ELF-1 (cell line): Measurements from ENCODE around the gene ANKRD24.
"Not testable (repeated sequence)": the region's sequence is repeated elsewhere in the genome, so short reads cannot be mapped to it uniquely, and the experiment has no call there.

Experiments used
- DNase-seq: peaks from one replicate; pipeline ENCODE4 v3.0.0-alpha.2; 2016; ENCODE audit warnings: low read depth, low spot score

ANKRD24 gene

DNA sequence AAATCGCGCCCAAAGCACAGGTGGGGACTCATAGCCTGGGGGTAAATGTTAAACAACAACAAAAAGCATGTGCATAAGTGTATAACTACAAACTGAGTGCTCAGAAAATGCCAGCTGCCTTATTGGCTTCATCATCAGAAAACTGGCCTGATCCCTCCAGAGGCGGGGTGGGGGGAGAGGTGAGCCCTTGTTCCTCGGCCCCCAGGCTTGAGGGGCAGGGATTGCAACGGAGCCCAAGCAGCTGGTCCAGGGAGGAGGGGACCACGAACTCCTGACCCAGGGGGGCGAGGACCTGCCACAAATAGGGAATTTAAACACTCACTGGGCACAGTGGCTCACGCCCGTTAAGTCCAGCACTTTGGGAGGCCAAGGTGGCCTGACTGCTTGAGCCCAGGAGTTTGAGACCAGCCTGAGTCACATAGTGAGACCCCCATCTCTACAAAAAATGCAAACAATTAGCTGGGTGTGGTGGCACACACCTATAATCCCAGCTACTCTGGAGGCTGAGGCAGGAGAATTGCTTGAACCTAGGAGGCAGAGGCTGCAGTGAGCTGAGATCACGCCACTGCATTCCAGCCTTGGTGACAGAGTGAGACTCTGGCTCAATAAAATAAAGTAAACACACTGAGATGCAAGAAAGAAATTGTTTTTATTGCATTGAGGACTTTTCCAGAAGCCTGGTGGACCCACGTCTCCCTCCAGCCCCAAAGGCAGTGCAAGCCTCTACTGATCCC lies 8.8 kb upstream of the ANKRD24 start:
- DNase-seq: no peak

- DNase-seq: no peak
These were observed 8.1 kb upstream of the ANKRD24 start for GRCh38 chr19:4174213-4174894.

DNA sequence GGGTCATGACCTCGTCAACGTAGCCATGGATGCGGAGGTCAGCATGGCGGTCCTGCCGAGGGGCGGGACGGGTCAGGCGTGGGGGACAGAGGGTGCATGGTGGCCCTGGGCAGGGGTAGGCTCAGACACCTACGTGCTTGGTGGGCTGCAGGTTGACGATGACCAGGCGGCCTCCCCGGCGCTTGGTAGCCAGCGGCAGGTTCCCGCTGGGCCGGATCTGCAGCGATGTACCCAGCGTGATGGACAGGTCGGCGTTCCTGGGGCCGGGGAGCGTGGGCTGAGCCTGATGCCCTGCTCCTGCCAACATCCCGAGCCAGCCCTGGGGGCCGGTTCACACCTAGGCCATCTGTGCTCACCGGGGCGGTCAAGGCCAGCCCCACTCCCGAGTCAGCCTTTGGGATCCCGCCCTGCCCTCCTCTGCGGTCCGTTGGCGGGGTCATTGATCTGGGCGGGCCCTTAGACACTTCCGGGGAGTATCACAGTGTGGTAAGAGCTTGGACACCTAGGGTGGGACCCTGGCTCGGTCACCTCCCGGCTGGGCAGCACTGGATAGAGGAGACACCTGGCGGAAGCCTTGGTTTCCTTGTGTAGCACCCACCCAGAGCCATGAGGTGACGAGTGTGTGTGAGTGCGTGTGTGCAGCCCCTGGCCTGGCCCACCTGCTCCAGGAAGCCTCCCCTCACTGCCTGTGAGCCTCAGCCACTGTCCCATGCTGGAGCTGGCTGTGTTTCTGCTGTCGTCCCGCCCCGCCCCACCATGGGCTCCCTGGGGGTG lies 7.4 kb upstream of the ANKRD24 start:
- DNase-seq: no peak

GRCh38 chr19:4175669-4175931 lies 6.9 kb upstream of the ANKRD24 start:
- DNase-seq: no peak

GRCh38 chr19:4177146-4177545 lies 5.3 kb upstream of the ANKRD24 start:
- DNase-seq: no peak

DNA sequence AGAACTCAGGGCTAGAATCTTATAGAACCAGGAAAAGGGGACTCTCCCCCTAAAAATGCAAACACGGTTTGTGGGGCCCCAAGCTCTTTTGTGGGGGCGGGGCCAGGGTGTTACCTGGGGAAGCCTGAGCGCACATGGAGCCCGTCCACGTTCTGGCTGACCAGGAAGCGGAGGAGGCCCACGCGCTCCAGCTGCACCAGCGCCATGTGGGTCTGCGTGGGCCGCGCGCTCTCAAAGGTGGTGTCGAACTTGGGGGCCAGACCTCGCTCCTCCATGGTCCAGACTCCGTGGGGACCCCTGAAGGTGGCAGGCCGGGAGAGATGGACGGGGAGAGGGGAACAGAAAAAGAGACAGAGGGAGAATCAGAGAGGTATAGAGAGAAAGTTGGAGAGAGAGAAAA lies 3.5 kb upstream of the ANKRD24 start:
- DNase-seq: no peak

- no peak for DNase-seq
These were observed 1.4 kb upstream of the ANKRD24 start for GRCh38 chr19:4181053-4181508.

DNA sequence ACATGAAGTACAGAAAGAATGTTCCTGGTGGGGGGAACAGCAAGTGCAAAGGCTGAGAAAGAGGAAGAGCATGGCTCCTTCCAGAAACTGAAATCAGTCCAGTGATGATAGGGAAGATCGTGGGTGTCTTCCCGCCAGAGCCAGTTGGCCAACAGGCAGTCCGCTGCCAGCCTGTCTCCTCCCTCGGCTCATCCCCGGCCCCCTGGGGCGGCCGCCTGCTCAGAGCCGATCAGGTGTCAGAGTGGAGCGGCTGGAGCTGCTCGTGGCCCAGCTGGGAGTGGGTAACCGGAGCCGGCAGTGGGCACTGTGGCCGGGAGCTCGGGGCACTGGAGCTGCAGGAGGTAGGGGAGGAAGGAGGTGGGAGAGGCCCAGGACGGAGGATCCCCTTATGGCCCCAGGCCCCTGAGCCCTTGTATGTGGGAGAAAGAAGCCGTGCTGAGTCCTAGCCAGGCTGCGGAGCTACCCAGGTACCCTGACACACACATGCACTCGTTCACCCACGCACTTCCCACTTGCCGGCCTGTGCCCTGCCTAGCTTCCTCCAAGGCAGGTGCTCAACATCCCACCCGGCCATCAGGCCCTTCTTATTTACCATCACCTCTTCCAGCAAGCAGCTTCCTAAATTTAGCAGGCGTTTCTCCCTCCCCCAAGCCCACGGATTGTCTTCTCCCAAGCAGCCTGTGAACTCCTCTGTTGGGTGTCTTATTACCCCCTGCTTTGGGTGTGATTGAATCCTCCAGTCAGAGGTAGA lies 1.7 kb downstream of the ANKRD24 start:
- DNase-seq: no peak

GRCh38 chr19:4184718-4185352 lies 2.3 kb downstream of the ANKRD24 start:
- no peak for DNase-seq

GRCh38 chr19:4185413-4186086 lies 3.1 kb downstream of the ANKRD24 start:
- no peak for DNase-seq

GRCh38 chr19:4186087-4186993 lies 3.9 kb downstream of the ANKRD24 start:
- DNase-seq: peak; percentile 93

DNA sequence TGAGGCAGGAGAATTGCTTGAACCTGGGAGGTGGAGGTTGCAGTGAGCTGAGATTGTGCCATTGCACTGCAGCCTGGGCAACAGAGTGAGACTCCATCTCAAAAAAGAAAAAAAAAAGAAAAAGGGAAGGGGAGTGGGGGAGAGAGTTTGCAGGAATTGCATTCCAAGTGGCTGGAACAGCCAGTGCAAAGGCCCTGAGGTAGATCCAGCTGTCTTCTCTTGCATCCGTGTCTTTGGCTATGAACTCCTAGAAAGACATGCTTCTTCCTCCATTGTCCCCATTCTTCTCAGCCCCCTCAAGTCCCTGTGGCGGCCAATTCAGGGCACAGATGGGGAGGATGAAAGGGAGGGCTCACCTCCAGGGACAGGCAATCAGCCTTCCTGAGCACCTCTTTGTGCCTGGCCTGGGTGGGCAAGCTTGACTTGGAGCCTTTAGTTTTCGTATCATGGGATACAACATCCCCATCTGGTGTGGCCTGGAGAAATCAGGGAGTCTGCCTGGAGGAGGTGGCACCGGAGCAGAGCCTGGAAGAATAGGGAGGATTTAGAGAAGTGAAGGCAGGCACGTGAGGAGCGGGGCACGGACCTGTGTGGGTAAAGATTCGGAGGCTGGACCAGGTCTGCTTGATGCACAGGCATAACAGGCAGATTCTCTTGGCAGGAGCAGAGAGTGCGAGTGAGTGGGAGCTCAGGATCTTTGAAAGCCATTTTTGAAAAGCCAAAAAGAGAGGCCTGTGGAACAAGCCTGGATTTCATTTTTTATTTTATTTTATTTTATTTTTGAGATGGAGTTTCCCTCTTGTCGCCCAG lies 5.0 kb downstream of the ANKRD24 start:
- no peak for DNase-seq

DNA sequence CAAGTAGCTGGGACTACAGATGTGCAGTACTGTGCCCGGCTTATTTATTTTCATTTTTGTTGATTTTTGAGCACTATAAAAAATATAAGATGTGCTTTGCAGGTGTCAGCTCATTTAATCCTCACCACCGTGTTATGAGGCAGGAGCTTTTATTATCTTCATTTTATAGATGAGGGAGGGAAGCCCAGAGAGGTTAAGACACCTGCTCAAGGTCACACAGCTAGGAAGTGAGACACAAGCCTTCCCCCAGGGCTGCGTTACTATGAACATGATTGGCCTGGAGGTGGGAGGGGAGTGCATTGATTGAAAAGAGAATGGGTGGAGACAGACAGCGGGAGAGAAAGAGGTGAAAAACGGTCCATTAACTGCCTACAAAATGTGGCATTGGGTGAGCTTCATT lies 7.2 kb downstream of the ANKRD24 start:
- DNase-seq: no peak

DNA sequence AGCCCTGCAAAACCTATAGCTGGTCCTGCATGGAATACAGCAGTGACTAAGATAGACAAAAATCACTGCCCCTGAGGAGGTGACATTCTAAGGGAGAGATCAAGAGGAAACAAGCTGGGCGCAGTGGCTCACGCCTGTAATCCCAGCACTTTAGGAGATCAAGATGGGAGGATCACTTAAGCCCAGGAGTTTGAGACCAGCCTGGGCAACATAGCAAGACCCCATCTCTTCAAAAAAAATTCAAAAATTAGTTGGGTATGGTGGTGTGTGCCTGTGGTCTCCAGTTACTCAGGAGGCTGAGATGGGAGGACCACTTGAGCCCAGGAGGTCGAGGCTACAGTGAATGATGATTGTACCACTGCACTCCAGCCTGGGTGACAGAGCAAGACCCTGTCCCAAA lies 10.0 kb downstream of the ANKRD24 start:
- DNase-seq: not testable (repeated sequence)

- DNase-seq: no peak
These were observed 11.9 kb downstream of the ANKRD24 start for GRCh38 chr19:4194353-4194752.

DNA sequence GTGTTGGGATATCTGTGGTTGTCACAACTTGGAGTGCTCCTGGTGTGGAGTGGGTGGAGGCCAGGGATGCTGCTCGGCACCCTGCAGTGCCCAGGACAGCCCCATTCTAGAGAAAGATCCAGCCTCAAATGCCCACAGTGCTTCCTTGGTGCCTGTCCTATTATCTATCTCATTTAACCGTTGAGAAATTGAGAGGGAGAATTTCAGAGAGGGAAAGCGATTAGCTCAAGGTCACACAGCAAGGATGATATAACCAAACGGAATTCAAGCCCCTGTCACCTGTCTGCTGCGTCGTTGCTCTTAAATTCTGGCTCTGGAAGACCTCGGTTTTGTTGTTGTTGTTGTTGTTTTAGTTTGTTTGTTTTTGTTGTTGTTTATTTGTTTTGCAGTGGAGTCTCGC lies 13.5 kb downstream of the ANKRD24 start:
- no peak for DNase-seq

GRCh38 chr19:4196587-4197148 lies 14.2 kb downstream of the ANKRD24 start:
- DNase-seq: peak; percentile 24

GRCh38 chr19:4197228-4197624 lies 14.7 kb downstream of the ANKRD24 start:
- no peak for DNase-seq
